Type B pancreatic cell (in vitro differentiated cells): ENCODE results near the gene S100A16. TPM values are rescaled to one million over a fixed set of nuclear protein-coding genes. Genes with fewer than 3 reads are reported as not detected.
A peak's percentile ranks its signal among the peaks of the same experiment; 100 is the strongest.

Experiments used
- DNase-seq: peaks from one replicate; pipeline ENCODE4 v3.0.0; 2021; ENCODE audit warnings: mixed read lengths; ENCODE audit not compliant: unreplicated experiment; ENCODE audit errors: extremely low spot score
- H3K27ac Mint-ChIP-seq: 2 replicates; pipeline ENCODE4 v1.8.0; 2021; ENCODE audit warnings: mild to moderate bottlenecking, mixed read lengths
- H3K27me3 Mint-ChIP-seq: 2 replicates; pipeline ENCODE4 v1.8.0; 2021; ENCODE audit warnings: mixed read lengths
- H3K36me3 Mint-ChIP-seq: 2 replicates; pipeline ENCODE4 v1.8.0; 2021; ENCODE audit warnings: mixed read lengths
- H3K4me1 Mint-ChIP-seq: one replicate; pipeline ENCODE4 v1.8.0; 2021; ENCODE audit warnings: mixed read lengths; ENCODE audit not compliant: unreplicated experiment
- H3K4me3 Mint-ChIP-seq: 2 replicates; pipeline ENCODE4 v1.8.0; 2021; ENCODE audit warnings: mild to moderate bottlenecking, mixed read lengths
- H3K9me3 Mint-ChIP-seq: 2 replicates; pipeline ENCODE4 v1.8.0; 2021; ENCODE audit warnings: mixed read lengths
- total RNA-seq: library from RNA; stranded (reverse); gene quantifications from 2 replicates; pipeline ENCODE4 v1.2.1, GENCODE V29; 2021; ENCODE audit warnings: low replicate concordance
- TF ChIP-seq, protein P1 (sequence below): fragments of 200-600 bp; sonication (generic); conservative IDR thresholded peaks from 2 replicates; pipeline ENCODE4 v1.5.0; 2021; ENCODE audit warnings: antibody characterized with exemption, mild to moderate bottlenecking

Gene S100A16
- total RNA-seq, 1 donor from 2014 or later: 173 TPM

DNA sequence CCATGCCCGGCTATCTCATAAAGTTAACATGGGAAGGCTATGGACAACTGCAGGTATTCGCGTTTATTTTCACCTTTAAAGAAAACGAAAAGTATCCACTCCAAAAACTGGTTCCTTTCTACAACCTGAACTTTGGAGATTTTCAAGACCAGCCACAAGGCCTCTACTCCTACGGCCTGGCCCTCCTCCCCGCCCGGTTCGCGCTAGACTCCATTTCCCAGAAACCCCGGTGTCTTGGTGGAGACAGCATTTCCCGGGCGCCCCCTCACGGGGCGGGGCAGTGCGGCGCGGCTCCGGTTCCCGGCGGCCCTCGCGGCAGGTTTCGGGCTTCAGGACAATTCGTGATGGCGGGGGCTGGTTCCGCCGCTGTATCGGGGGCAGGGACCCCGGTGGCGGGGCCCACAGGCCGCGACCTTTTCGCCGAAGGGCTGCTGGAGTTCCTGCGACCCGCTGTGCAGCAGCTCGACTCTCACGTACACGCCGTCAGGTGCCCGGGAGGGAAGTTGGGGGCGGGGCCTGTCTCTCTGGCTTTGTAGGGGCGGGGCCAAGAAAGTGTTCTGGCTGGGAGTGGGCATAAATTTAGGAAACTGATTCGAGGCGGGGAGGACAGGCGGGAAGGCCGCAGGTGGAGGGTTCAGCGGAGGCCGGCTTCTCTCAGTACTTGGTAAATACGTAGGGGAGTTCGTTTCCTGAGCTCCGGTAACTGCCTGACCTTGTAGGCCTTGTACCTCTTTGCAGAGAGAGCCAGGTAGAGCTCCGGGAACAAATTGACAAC lies 45.6 kb upstream of the S100A16 start, which contains the start of gene SNAPIN:
Gene SNAPIN, plus strand, starts transcription at position 304 of the 775 bp plus-strand sequence. Its CDS starts 41 bp downstream, at position 345.
- Mint-ChIP-seq H3K4me3 (peak within 1 kb of the TSS; percentile 97), H3K27me3 (no peaks in the 10 kb centered on the region), H3K9me3 (peaks cover 4% of the 10 kb centered on the region), H3K4me1 (peaks cover 23% of the 10 kb centered on the region), H3K27ac (peak within 1 kb of the TSS; percentile 92), H3K36me3 (peaks cover 11% of the 10 kb centered on the region)
- TF ChIP-seq, protein P1, sequence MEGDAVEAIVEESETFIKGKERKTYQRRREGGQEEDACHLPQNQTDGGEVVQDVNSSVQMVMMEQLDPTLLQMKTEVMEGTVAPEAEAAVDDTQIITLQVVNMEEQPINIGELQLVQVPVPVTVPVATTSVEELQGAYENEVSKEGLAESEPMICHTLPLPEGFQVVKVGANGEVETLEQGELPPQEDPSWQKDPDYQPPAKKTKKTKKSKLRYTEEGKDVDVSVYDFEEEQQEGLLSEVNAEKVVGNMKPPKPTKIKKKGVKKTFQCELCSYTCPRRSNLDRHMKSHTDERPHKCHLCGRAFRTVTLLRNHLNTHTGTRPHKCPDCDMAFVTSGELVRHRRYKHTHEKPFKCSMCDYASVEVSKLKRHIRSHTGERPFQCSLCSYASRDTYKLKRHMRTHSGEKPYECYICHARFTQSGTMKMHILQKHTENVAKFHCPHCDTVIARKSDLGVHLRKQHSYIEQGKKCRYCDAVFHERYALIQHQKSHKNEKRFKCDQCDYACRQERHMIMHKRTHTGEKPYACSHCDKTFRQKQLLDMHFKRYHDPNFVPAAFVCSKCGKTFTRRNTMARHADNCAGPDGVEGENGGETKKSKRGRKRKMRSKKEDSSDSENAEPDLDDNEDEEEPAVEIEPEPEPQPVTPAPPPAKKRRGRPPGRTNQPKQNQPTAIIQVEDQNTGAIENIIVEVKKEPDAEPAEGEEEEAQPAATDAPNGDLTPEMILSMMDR: peak; percentile 27
- peak; percentile 91 for DNase-seq

DNA sequence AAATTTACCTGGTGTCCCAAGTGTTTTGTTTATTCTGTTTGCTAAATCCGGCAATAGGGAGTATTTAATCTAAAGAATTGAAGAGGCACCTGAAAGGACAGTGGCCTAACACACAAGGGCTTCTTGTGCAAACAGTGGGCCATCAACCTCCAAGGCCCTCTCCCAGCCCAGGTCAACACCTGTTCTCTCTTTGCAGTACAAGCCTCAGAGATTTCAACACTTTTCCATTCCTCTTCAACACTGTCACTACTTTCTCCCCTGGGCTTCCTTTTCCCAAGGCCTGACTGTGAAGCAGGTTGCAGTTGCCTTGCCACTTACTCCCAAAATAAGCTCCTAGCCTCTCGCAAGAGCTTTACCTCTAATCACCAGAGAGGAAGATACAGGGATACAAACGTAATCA lies 42.4 kb upstream of the S100A16 start:
- no peak for DNase-seq
- H3K27me3 Mint-ChIP-seq: no peaks in the 10 kb centered on the region
- H3K4me1 Mint-ChIP-seq: peaks cover 19% of the 10 kb centered on the region
- peaks cover 4% of the 10 kb centered on the region for H3K9me3 Mint-ChIP-seq
- no peaks in the 10 kb centered on the region for H3K36me3 Mint-ChIP-seq
- TF ChIP-seq, protein P1: no peak
- H3K4me3 Mint-ChIP-seq: no peak overlapping the region
- peak overlapping the region; percentile 44 for H3K27ac Mint-ChIP-seq

DNA sequence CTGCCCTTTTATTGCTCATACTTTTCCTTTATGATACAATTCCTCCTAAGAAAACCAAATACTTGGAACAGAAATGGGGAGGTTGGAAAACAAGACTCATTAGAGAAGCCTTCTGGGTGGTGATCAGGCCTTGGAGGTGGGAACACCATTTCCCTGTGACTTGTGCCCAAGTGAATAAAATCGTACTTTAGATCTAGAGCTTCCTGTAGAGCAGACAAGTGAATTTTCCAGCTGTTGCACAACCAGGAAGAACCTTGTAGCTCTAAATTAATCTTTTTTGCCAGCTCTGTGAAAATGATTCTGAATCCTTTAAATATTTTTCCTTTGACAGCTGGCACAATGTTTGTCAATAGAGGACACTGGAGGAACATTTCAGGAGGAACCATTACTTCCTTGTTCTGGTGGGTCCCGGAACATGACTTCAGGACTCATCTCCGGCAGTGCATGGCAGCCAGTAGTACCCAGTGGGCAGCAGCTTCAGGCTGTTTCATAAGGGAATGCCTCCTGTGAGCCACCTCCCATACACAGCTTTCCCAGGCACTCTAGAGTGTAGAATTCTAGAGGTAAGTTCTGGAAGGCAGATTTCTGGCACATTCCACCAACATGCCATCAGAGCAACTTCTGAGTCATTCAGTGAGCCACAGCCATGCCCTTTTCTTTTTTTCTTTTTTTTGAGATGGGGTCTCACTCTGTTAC lies 40.0 kb upstream of the S100A16 start:
- Mint-ChIP-seq H3K4me1 (peaks cover 4% of the 10 kb centered on the region), H3K36me3 (no peaks in the 10 kb centered on the region), H3K27me3 (no peaks in the 10 kb centered on the region), H3K9me3 (peaks cover 4% of the 10 kb centered on the region), H3K27ac (no peak overlapping the region), H3K4me3 (no peak overlapping the region)
- TF ChIP-seq, protein P1: no peak
- no peak for DNase-seq

DNA sequence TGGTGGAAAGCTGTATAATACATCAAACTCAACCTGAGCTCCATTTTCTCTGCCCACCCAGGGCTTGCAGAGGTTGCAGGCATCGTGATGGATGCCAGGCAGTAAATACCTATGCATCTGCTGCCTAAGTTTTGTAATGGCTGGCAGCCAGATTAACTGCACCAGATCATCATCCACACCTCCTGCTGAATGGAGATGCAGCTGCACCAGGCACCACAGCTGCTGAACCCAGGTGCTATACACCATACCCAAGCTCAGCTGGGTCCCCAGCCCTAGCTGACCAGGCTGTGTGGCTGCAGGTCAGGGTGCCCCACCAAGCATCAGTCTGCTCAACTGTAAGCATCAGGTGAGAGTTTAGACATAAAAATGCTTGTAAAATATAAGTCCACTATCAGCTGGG lies 38.8 kb upstream of the S100A16 start:
- Mint-ChIP-seq H3K36me3 (peaks cover 1% of the 10 kb centered on the region), H3K9me3 (peaks cover 4% of the 10 kb centered on the region), H3K27me3 (no peaks in the 10 kb centered on the region), H3K4me3 (no peak overlapping the region), H3K27ac (no peak overlapping the region), H3K4me1 (peaks cover 4% of the 10 kb centered on the region)
- no peak for DNase-seq
- TF ChIP-seq, protein P1: no peak

DNA sequence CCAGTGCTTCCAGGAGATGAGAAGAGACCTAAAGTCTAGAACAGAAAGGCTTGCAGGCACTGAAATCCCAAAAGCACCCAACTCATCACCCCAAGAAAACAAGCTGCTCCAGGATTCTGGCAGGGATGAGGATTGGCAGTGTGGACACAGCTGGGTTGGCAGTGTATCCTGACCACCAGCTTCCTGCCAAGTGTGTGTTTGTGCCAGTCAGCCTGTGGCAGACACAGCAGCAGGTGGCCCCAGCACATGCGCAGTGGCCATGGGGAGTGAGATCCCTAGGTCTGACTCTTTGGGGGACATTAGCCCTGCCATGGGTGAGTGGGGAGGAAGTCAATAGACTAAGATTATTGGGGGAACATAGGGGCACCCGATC lies 36.9 kb upstream of the S100A16 start:
- no peak overlapping the region for H3K4me3 Mint-ChIP-seq
- H3K27ac Mint-ChIP-seq: no peak overlapping the region

More for the DNA sequence above, 36.9 kb upstream of the S100A16 start:
- no peaks in the 10 kb centered on the region for H3K27me3 Mint-ChIP-seq
- TF ChIP-seq, protein P1: no peak
- H3K9me3 Mint-ChIP-seq: peaks cover 4% of the 10 kb centered on the region
- peaks cover 4% of the 10 kb centered on the region for H3K4me1 Mint-ChIP-seq
- DNase-seq: no peak
- H3K36me3 Mint-ChIP-seq: peaks cover 14% of the 10 kb centered on the region
